ENCODE results near the gene UACA. TPM values are rescaled to one million over a fixed set of nuclear protein-coding genes. Genes with fewer than 3 reads are reported as not detected.
"Not testable (repeated sequence)": the region's sequence is repeated elsewhere in the genome, so short reads cannot be mapped to it uniquely, and the experiment has no call there.

The UACA gene
- total RNA-seq, 1 donor from 2014 or later, result 9.4 TPM

- DNase-seq (ENCODE audit: low read depth), result no peak
- Histone ChIP-seq H3K4me3 (ENCODE audit: low read depth, low read length) (no peak overlapping the region), H3K36me3 (ENCODE audit: control insufficient read depth, insufficient read depth, low read length) (no peaks in the 10 kb centered on the region), H3K27me3 (ENCODE audit: control insufficient read depth, insufficient read depth, low read length) (no peaks in the 10 kb centered on the region)
- TF ChIP-seq CTCF (IDR thresholded peaks at IDR 0.05; ENCODE audit: insufficient read depth, low read length, poor library complexity, severe bottlenecking), result no peak
Observed at GRCh38 chr15:70742928-70743327, 20.4 kb downstream of the UACA start.

- H3K36me3 ChIP-seq (ENCODE audit: control insufficient read depth, insufficient read depth, low read length), result no peaks in the 10 kb centered on the region
- no peaks in the 10 kb centered on the region for H3K27me3 ChIP-seq (ENCODE audit: control insufficient read depth, insufficient read depth, low read length)
- H3K4me3 ChIP-seq (ENCODE audit: low read depth, low read length), result no peak overlapping the region
- no peak for DNase-seq (ENCODE audit: low read depth)
- no peak for TF ChIP-seq CTCF (IDR thresholded peaks at IDR 0.05; ENCODE audit: insufficient read depth, low read length, poor library complexity, severe bottlenecking)
Observed at GRCh38 chr15:70741677-70742293, 21.6 kb downstream of the UACA start.

- DNase-seq (ENCODE audit: low read depth), result no peak
- Histone ChIP-seq H3K36me3 (ENCODE audit: control insufficient read depth, insufficient read depth, low read length) (no peaks in the 10 kb centered on the region), H3K4me3 (ENCODE audit: low read depth, low read length) (no peak overlapping the region), H3K27me3 (ENCODE audit: control insufficient read depth, insufficient read depth, low read length) (no peaks in the 10 kb centered on the region)
- TF ChIP-seq CTCF (IDR thresholded peaks at IDR 0.05; ENCODE audit: insufficient read depth, low read length, poor library complexity, severe bottlenecking), result no peak
Observed at GRCh38 chr15:70741107-70741531, 22.2 kb downstream of the UACA start.

GRCh38 chr15:70735040-70735439 lies 28.3 kb downstream of the UACA start:
- H3K27me3 ChIP-seq (ENCODE audit: control insufficient read depth, insufficient read depth, low read length); H3K4me3 ChIP-seq (ENCODE audit: low read depth, low read length); H3K36me3 ChIP-seq (ENCODE audit: control insufficient read depth, insufficient read depth, low read length); DNase-seq (ENCODE audit: low read depth): not testable (repeated sequence)

- no peaks in the 10 kb centered on the region for H3K27me3 ChIP-seq (ENCODE audit: control insufficient read depth, insufficient read depth, low read length)
- DNase-seq (ENCODE audit: low read depth), result no peak
- no peaks in the 10 kb centered on the region for H3K36me3 ChIP-seq (ENCODE audit: control insufficient read depth, insufficient read depth, low read length)
- no peak for TF ChIP-seq CTCF (IDR thresholded peaks at IDR 0.05; ENCODE audit: insufficient read depth, low read length, poor library complexity, severe bottlenecking)
- no peak overlapping the region for H3K4me3 ChIP-seq (ENCODE audit: low read depth, low read length)
Observed at GRCh38 chr15:70729164-70729563, 34.2 kb downstream of the UACA start.

- no peak for DNase-seq (ENCODE audit: low read depth)
- no peak for TF ChIP-seq CTCF (IDR thresholded peaks at IDR 0.05; ENCODE audit: insufficient read depth, low read length, poor library complexity, severe bottlenecking)
- Histone ChIP-seq H3K36me3 (ENCODE audit: control insufficient read depth, insufficient read depth, low read length) (no peaks in the 10 kb centered on the region), H3K4me3 (ENCODE audit: low read depth, low read length) (no peak overlapping the region), H3K27me3 (ENCODE audit: control insufficient read depth, insufficient read depth, low read length) (no peaks in the 10 kb centered on the region)
Observed at GRCh38 chr15:70726753-70727152, 36.6 kb downstream of the UACA start.
